ENCODE results near the gene TLR6. TPM values are rescaled to one million over a fixed set of nuclear protein-coding genes. Genes with fewer than 3 reads are reported as not detected.

TLR6 gene
- total and polyA plus RNA-seq, 10 of the 15 experiments (the other 5 are each of a cell fraction or from before 2014, with no cell fraction given): 1.1 to 49.4 (median 12.5) TPM

DNA sequence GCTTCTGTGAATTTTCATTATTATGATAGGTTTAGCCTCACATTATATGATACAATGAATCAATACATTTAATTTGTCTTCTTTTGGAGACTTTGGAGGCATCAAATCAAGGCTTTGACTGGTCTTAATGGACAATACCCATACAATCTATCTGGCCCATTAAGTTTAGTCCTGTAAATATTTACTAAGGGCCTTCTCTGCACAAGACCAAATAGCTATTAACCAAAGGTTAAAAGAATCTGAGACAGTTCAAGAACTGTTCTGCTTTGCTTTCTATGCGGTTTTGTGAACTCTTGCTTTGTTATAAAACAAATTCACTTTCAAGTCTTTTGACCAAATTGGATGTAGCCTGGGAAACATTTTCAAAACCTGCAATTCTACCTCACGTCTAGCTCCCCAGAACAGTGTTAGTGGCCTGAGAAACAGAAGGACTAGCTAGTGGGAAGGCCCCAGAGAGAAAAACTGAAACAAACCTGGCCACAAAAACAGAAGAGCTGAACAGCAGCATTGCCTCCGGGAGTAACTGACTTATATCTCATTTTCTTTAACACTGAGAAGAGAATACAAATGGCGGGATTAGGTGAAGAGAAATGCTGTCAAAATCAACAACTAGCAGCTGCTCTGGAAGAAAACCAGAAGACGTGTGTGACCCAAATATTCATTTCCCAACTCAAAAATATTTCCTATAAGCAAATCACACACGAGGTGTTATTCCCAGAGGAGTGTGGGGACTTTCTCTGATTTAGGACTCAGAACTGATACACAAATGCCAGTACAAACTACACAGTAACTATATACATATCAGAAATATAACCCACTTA lies 52.6 kb downstream of the TLR6 start (continued):
- no peak for TF ChIP-seq KAT2A (conservative IDR thresholded peaks at IDR 0.05; ENCODE audit: control insufficient read depth, low read depth, low read length)
- TF ChIP-seq HDGF (IDR thresholded peaks at IDR 0.05): no peak
- TF ChIP-seq SIX5 (IDR thresholded peaks at IDR 0.05; ENCODE audit: low read depth, low read length, severe bottlenecking): no peak
- TF ChIP-seq NFYA (IDR thresholded peaks at IDR 0.05; ENCODE audit: borderline replicate concordance, low read depth, low read length): no peak
- TF ChIP-seq ATF7 (IDR thresholded peaks at IDR 0.05; ENCODE audit: low read depth): peak; percentile 85
- TF ChIP-seq, protein P1, sequence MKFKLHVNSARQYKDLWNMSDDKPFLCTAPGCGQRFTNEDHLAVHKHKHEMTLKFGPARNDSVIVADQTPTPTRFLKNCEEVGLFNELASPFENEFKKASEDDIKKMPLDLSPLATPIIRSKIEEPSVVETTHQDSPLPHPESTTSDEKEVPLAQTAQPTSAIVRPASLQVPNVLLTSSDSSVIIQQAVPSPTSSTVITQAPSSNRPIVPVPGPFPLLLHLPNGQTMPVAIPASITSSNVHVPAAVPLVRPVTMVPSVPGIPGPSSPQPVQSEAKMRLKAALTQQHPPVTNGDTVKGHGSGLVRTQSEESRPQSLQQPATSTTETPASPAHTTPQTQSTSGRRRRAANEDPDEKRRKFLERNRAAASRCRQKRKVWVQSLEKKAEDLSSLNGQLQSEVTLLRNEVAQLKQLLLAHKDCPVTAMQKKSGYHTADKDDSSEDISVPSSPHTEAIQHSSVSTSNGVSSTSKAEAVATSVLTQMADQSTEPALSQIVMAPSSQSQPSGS (IDR thresholded peaks at IDR 0.05; ENCODE audit: low read length): peak; percentile 99
- peak; percentile 59; the same call in 1 of the 2 replicates for TF ChIP-seq TAF1 (IDR thresholded peaks at IDR 0.05; ENCODE audit: borderline replicate concordance, low read depth, low read length)
- TF ChIP-seq, protein P2, sequence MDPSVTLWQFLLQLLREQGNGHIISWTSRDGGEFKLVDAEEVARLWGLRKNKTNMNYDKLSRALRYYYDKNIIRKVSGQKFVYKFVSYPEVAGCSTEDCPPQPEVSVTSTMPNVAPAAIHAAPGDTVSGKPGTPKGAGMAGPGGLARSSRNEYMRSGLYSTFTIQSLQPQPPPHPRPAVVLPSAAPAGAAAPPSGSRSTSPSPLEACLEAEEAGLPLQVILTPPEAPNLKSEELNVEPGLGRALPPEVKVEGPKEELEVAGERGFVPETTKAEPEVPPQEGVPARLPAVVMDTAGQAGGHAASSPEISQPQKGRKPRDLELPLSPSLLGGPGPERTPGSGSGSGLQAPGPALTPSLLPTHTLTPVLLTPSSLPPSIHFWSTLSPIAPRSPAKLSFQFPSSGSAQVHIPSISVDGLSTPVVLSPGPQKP (IDR thresholded peaks at IDR 0.05; ENCODE audit: low read depth, low read length): no peak
- TF ChIP-seq HDAC6 (IDR thresholded peaks at IDR 0.05; ENCODE audit: unreplicated experiment): no peak
- TF ChIP-seq RFX5 (IDR thresholded peaks at IDR 0.05; ENCODE audit: low read depth, low read length): no peak
- no peak for TF ChIP-seq NR2C1 (IDR thresholded peaks at IDR 0.05)
- peak; percentile 74 for TF ChIP-seq MTA2 (IDR thresholded peaks at IDR 0.05; ENCODE audit: low read depth)
- TF ChIP-seq TCF12 (IDR thresholded peaks at IDR 0.05; ENCODE audit: low read depth, low read length): peak; percentile 89; the same call in 1 of the 2 replicates
- peak; percentile 41 for TF ChIP-seq RELA (IDR thresholded peaks at IDR 0.05; ENCODE audit: borderline replicate concordance, partially characterized antibody)
- no peak for TF ChIP-seq NFXL1 (IDR thresholded peaks at IDR 0.05; ENCODE audit: borderline replicate concordance)
- TF ChIP-seq, protein P3, sequence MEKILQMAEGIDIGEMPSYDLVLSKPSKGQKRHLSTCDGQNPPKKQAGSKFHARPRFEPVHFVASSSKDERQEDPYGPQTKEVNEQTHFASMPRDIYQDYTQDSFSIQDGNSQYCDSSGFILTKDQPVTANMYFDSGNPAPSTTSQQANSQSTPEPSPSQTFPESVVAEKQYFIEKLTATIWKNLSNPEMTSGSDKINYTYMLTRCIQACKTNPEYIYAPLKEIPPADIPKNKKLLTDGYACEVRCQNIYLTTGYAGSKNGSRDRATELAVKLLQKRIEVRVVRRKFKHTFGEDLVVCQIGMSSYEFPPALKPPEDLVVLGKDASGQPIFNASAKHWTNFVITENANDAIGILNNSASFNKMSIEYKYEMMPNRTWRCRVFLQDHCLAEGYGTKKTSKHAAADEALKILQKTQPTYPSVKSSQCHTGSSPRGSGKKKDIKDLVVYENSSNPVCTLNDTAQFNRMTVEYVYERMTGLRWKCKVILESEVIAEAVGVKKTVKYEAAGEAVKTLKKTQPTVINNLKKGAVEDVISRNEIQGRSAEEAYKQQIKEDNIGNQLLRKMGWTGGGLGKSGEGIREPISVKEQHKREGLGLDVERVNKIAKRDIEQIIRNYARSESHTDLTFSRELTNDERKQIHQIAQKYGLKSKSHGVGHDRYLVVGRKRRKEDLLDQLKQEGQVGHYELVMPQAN (conservative IDR thresholded peaks at IDR 0.05): no peak
- TF ChIP-seq FOXM1 (IDR thresholded peaks at IDR 0.05; ENCODE audit: low read depth, low read length): peak; percentile 96
- no peak for TF ChIP-seq MYC (IDR thresholded peaks at IDR 0.05; ENCODE audit: insufficient read depth, insufficient read length, insufficient replicate concordance, low read length, severe bottlenecking)
- TF ChIP-seq SPI1 (IDR thresholded peaks at IDR 0.05; ENCODE audit: borderline replicate concordance, insufficient read depth, low read depth, low read length): no peak
- TF ChIP-seq, protein P4, sequence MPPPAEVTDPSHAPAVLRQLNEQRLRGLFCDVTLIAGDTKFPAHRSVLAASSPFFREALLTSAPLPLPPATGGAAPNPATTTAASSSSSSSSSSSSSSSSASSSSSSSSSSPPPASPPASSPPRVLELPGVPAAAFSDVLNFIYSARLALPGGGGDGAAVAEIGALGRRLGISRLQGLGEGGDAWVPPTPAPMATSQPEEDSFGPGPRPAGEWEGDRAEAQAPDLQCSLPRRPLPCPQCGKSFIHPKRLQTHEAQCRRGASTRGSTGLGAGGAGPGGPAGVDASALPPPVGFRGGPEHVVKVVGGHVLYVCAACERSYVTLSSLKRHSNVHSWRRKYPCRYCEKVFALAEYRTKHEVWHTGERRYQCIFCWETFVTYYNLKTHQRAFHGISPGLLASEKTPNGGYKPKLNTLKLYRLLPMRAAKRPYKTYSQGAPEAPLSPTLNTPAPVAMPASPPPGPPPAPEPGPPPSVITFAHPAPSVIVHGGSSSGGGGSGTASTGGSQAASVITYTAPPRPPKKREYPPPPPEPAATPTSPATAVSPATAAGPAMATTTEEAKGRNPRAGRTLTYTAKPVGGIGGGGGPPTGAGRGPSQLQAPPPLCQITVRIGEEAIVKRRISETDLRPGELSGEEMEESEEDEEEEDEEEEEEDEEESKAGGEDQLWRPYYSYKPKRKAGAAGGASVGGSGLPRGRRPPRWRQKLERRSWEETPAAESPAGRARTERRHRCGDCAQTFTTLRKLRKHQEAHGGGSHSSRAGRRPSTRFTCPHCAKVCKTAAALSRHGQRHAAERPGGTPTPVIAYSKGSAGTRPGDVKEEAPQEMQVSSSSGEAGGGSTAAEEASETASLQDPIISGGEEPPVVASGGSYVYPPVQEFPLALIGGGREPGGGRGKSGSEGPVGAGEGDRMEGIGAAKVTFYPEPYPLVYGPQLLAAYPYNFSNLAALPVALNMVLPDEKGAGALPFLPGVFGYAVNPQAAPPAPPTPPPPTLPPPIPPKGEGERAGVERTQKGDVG (CRISPR knock-in tag; IDR thresholded peaks at IDR 0.05): no peak
